ENCODE results near the gene CALN1.

CALN1 gene

GRCh38 chr7:72190146-72190545 lies 222.0 kb downstream of the CALN1 start:
- Histone ChIP-seq H3K36me3 (ENCODE audit: control insufficient read depth, insufficient read depth, low read length) (no peaks in the 10 kb centered on the region), H3K4me1 (ENCODE audit: control insufficient read depth, insufficient read depth, low read length) (no peaks in the 10 kb centered on the region), H3K27ac (ENCODE audit: low read depth, low read length) (no peak overlapping the region), H3K9ac (ENCODE audit: low read depth, low read length) (no peak overlapping the region), H3K4me3 (ENCODE audit: low read depth, low read length) (no peak overlapping the region), H3K9me3 (ENCODE audit: control insufficient read depth, insufficient read depth, low read length) (no peaks in the 10 kb centered on the region), H3K27me3 (ENCODE audit: control insufficient read depth, insufficient read depth, low read length) (no peaks in the 10 kb centered on the region)

GRCh38 chr7:72187179-72187578 lies 225.0 kb downstream of the CALN1 start:
- peaks cover 5% of the 10 kb centered on the region; the same call in 1 of the 2 replicates for H3K4me1 ChIP-seq (ENCODE audit: control insufficient read depth, insufficient read depth, low read length)
- H3K9me3 ChIP-seq (ENCODE audit: control insufficient read depth, insufficient read depth, low read length) = no peaks in the 10 kb centered on the region

GRCh38 chr7:72183835-72184234 lies 228.3 kb downstream of the CALN1 start:
- Histone ChIP-seq H3K4me1 (ENCODE audit: control insufficient read depth, insufficient read depth, low read length) (peaks cover 5% of the 10 kb centered on the region; the same call in 1 of the 2 replicates), H3K27ac (ENCODE audit: low read depth, low read length) (no peak overlapping the region)

More at GRCh38 chr7:72187179-72187578, 225.0 kb downstream of the CALN1 start:
- Histone ChIP-seq H3K4me3 (ENCODE audit: low read depth, low read length) (no peak overlapping the region), H3K9ac (ENCODE audit: low read depth, low read length) (no peak overlapping the region), H3K36me3 (ENCODE audit: control insufficient read depth, insufficient read depth, low read length) (no peaks in the 10 kb centered on the region), H3K27me3 (ENCODE audit: control insufficient read depth, insufficient read depth, low read length) (no peaks in the 10 kb centered on the region), H3K27ac (ENCODE audit: low read depth, low read length) (no peak overlapping the region)

GRCh38 chr7:72182036-72182435 lies 230.1 kb downstream of the CALN1 start:
- Histone ChIP-seq H3K9ac (ENCODE audit: low read depth, low read length) (no peak overlapping the region), H3K27me3 (ENCODE audit: control insufficient read depth, insufficient read depth, low read length) (no peaks in the 10 kb centered on the region), H3K4me3 (ENCODE audit: low read depth, low read length) (no peak overlapping the region), H3K4me1 (ENCODE audit: control insufficient read depth, insufficient read depth, low read length) (peaks cover 5% of the 10 kb centered on the region; the same call in 1 of the 2 replicates), H3K9me3 (ENCODE audit: control insufficient read depth, insufficient read depth, low read length) (no peaks in the 10 kb centered on the region), H3K36me3 (ENCODE audit: control insufficient read depth, insufficient read depth, low read length) (no peaks in the 10 kb centered on the region), H3K27ac (ENCODE audit: low read depth, low read length) (no peak overlapping the region)

More at GRCh38 chr7:72183835-72184234, 228.3 kb downstream of the CALN1 start:
- Histone ChIP-seq H3K9ac (ENCODE audit: low read depth, low read length) (no peak overlapping the region), H3K4me3 (ENCODE audit: low read depth, low read length) (no peak overlapping the region), H3K9me3 (ENCODE audit: control insufficient read depth, insufficient read depth, low read length) (no peaks in the 10 kb centered on the region), H3K27me3 (ENCODE audit: control insufficient read depth, insufficient read depth, low read length) (no peaks in the 10 kb centered on the region), H3K36me3 (ENCODE audit: control insufficient read depth, insufficient read depth, low read length) (no peaks in the 10 kb centered on the region)

- no peak overlapping the region for H3K4me3 ChIP-seq (ENCODE audit: low read depth, low read length)
- H3K27me3 ChIP-seq (ENCODE audit: control insufficient read depth, insufficient read depth, low read length) = no peaks in the 10 kb centered on the region
- H3K36me3 ChIP-seq (ENCODE audit: control insufficient read depth, insufficient read depth, low read length) = no peaks in the 10 kb centered on the region
- peaks cover 14% of the 10 kb centered on the region; the same call in 1 of the 2 replicates for H3K9me3 ChIP-seq (ENCODE audit: control insufficient read depth, insufficient read depth, low read length)
- H3K4me1 ChIP-seq (ENCODE audit: control insufficient read depth, insufficient read depth, low read length) = no peaks in the 10 kb centered on the region
- no peak overlapping the region for H3K27ac ChIP-seq (ENCODE audit: low read depth, low read length)
- no peak overlapping the region for H3K9ac ChIP-seq (ENCODE audit: low read depth, low read length)
Measured at GRCh38 chr7:72176875-72177274, 235.3 kb downstream of the CALN1 start.

- no peak overlapping the region for H3K27ac ChIP-seq (ENCODE audit: low read depth, low read length)
- no peaks in the 10 kb centered on the region for H3K36me3 ChIP-seq (ENCODE audit: control insufficient read depth, insufficient read depth, low read length)
- no peak overlapping the region for H3K4me3 ChIP-seq (ENCODE audit: low read depth, low read length)
- H3K9ac ChIP-seq (ENCODE audit: low read depth, low read length) = no peak overlapping the region
- H3K27me3 ChIP-seq (ENCODE audit: control insufficient read depth, insufficient read depth, low read length) = no peaks in the 10 kb centered on the region
- H3K4me1 ChIP-seq (ENCODE audit: control insufficient read depth, insufficient read depth, low read length) = no peaks in the 10 kb centered on the region
- H3K9me3 ChIP-seq (ENCODE audit: control insufficient read depth, insufficient read depth, low read length) = peaks cover 14% of the 10 kb centered on the region; the same call in 1 of the 2 replicates
Measured at GRCh38 chr7:72170475-72170874, 241.7 kb downstream of the CALN1 start.

GRCh38 chr7:72163271-72163670 lies 248.9 kb downstream of the CALN1 start:
- no peak overlapping the region for H3K4me3 ChIP-seq (ENCODE audit: low read depth, low read length)
- no peaks in the 10 kb centered on the region for H3K36me3 ChIP-seq (ENCODE audit: control insufficient read depth, insufficient read depth, low read length)
- no peaks in the 10 kb centered on the region for H3K27me3 ChIP-seq (ENCODE audit: control insufficient read depth, insufficient read depth, low read length)

GRCh38 chr7:72161534-72161933 lies 250.6 kb downstream of the CALN1 start:
- no peaks in the 10 kb centered on the region; the same call in 1 of the 2 replicates for H3K9me3 ChIP-seq (ENCODE audit: control insufficient read depth, insufficient read depth, low read length)
- H3K36me3 ChIP-seq (ENCODE audit: control insufficient read depth, insufficient read depth, low read length) = no peaks in the 10 kb centered on the region
- no peak overlapping the region for H3K9ac ChIP-seq (ENCODE audit: low read depth, low read length)
- no peaks in the 10 kb centered on the region for H3K4me1 ChIP-seq (ENCODE audit: control insufficient read depth, insufficient read depth, low read length)
- H3K27me3 ChIP-seq (ENCODE audit: control insufficient read depth, insufficient read depth, low read length) = no peaks in the 10 kb centered on the region
- H3K4me3 ChIP-seq (ENCODE audit: low read depth, low read length) = no peak overlapping the region
- H3K27ac ChIP-seq (ENCODE audit: low read depth, low read length) = no peak overlapping the region

More at GRCh38 chr7:72163271-72163670, 248.9 kb downstream of the CALN1 start:
- no peaks in the 10 kb centered on the region; the same call in 1 of the 2 replicates for H3K9me3 ChIP-seq (ENCODE audit: control insufficient read depth, insufficient read depth, low read length)
- no peaks in the 10 kb centered on the region for H3K4me1 ChIP-seq (ENCODE audit: control insufficient read depth, insufficient read depth, low read length)
- H3K27ac ChIP-seq (ENCODE audit: low read depth, low read length) = no peak overlapping the region
- no peak overlapping the region for H3K9ac ChIP-seq (ENCODE audit: low read depth, low read length)

- H3K27me3 ChIP-seq (ENCODE audit: control insufficient read depth, insufficient read depth, low read length) = no peaks in the 10 kb centered on the region
- H3K9me3 ChIP-seq (ENCODE audit: control insufficient read depth, insufficient read depth, low read length) = no peaks in the 10 kb centered on the region; the same call in 1 of the 2 replicates
- H3K36me3 ChIP-seq (ENCODE audit: control insufficient read depth, insufficient read depth, low read length) = no peaks in the 10 kb centered on the region
- no peaks in the 10 kb centered on the region for H3K4me1 ChIP-seq (ENCODE audit: control insufficient read depth, insufficient read depth, low read length)
- no peak overlapping the region for H3K4me3 ChIP-seq (ENCODE audit: low read depth, low read length)
- no peak overlapping the region for H3K27ac ChIP-seq (ENCODE audit: low read depth, low read length)
- H3K9ac ChIP-seq (ENCODE audit: low read depth, low read length) = no peak overlapping the region
Measured at GRCh38 chr7:72159911-72160310, 252.2 kb downstream of the CALN1 start.

GRCh38 chr7:72156671-72157070 lies 255.5 kb downstream of the CALN1 start:
- H3K36me3 ChIP-seq (ENCODE audit: control insufficient read depth, insufficient read depth, low read length) = no peaks in the 10 kb centered on the region
- no peak overlapping the region for H3K9ac ChIP-seq (ENCODE audit: low read depth, low read length)
- H3K27me3 ChIP-seq (ENCODE audit: control insufficient read depth, insufficient read depth, low read length) = no peaks in the 10 kb centered on the region
- H3K4me3 ChIP-seq (ENCODE audit: low read depth, low read length) = no peak overlapping the region
- no peak overlapping the region for H3K27ac ChIP-seq (ENCODE audit: low read depth, low read length)
- H3K9me3 ChIP-seq (ENCODE audit: control insufficient read depth, insufficient read depth, low read length) = no peaks in the 10 kb centered on the region
- no peaks in the 10 kb centered on the region for H3K4me1 ChIP-seq (ENCODE audit: control insufficient read depth, insufficient read depth, low read length)

GRCh38 chr7:72153132-72153512 lies 259.0 kb downstream of the CALN1 start:
- Histone ChIP-seq H3K9ac (ENCODE audit: low read depth, low read length) (no peak overlapping the region), H3K27ac (ENCODE audit: low read depth, low read length) (no peak overlapping the region)

More at GRCh38 chr7:72153132-72153512, 259.0 kb downstream of the CALN1 start:
- Histone ChIP-seq H3K9me3 (ENCODE audit: control insufficient read depth, insufficient read depth, low read length) (no peaks in the 10 kb centered on the region), H3K4me3 (ENCODE audit: low read depth, low read length) (no peak overlapping the region), H3K36me3 (ENCODE audit: control insufficient read depth, insufficient read depth, low read length) (no peaks in the 10 kb centered on the region), H3K4me1 (ENCODE audit: control insufficient read depth, insufficient read depth, low read length) (no peaks in the 10 kb centered on the region), H3K27me3 (ENCODE audit: control insufficient read depth, insufficient read depth, low read length) (no peaks in the 10 kb centered on the region)
